ENCODE data around the gene NPR2.
A peak's percentile ranks its signal among the peaks of the same experiment; 100 is the strongest.

Gene NPR2

DNA sequence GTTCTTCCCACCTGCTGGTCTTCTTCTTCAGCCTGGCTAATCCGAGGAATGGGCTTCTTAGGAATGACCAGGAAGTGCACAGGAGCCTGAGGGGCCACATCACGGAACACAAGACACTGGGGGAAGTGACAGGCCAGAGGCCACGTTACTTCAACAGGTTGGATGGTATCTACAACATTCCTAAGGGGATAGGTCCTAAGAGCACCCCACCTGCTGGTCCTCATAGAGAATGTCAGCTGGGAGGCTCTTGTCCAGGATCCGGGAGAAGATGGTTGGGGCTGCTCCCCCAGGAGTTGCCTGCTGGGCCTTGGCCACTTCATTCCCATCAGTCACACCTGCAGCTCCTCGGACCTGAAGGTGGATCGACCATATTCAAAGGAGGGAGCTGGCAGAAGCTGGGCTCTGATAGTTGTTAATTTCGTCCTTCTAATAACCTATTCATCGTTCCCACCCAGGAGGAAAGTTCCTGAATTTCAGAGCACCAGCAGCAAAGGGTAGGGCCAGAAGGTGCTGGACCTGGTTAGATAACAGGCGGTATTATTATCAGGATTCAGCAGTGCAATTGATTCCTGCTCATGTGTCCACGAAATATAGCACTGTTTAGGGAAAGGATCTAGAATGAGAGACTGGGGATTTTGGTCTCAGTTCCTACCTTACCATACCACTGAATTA, 22.2 kb downstream of the NPR2 start:
- Histone ChIP-seq H3K27ac (ENCODE audit: low read depth, low read length) (peak overlapping the region; percentile 95), H3K9ac (ENCODE audit: low read length) (no peak overlapping the region), H3K4me1 (ENCODE audit: control insufficient read depth, insufficient read depth, low read length) (peaks cover 16% of the 10 kb centered on the region), H3K4me3 (ENCODE audit: low read length) (peak overlapping the region; percentile 2), H3K27me3 (ENCODE audit: control insufficient read depth, insufficient read depth, low read length) (no peaks in the 10 kb centered on the region), H3K36me3 (ENCODE audit: control insufficient read depth, insufficient read depth, low read length) (peaks cover 6% of the 10 kb centered on the region)

GRCh38 chr9:35814106-35814840, 22.9 kb downstream of the NPR2 start:
- Histone ChIP-seq H3K4me3 (ENCODE audit: low read length) (peak overlapping the region; percentile 89), H3K9ac (ENCODE audit: low read length) (peak overlapping the region; percentile 91), H3K4me1 (ENCODE audit: control insufficient read depth, insufficient read depth, low read length) (peaks cover 16% of the 10 kb centered on the region), H3K27me3 (ENCODE audit: control insufficient read depth, insufficient read depth, low read length) (no peaks in the 10 kb centered on the region), H3K27ac (ENCODE audit: low read depth, low read length) (peak overlapping the region; percentile 95), H3K36me3 (ENCODE audit: control insufficient read depth, insufficient read depth, low read length) (peaks cover 3% of the 10 kb centered on the region)

DNA sequence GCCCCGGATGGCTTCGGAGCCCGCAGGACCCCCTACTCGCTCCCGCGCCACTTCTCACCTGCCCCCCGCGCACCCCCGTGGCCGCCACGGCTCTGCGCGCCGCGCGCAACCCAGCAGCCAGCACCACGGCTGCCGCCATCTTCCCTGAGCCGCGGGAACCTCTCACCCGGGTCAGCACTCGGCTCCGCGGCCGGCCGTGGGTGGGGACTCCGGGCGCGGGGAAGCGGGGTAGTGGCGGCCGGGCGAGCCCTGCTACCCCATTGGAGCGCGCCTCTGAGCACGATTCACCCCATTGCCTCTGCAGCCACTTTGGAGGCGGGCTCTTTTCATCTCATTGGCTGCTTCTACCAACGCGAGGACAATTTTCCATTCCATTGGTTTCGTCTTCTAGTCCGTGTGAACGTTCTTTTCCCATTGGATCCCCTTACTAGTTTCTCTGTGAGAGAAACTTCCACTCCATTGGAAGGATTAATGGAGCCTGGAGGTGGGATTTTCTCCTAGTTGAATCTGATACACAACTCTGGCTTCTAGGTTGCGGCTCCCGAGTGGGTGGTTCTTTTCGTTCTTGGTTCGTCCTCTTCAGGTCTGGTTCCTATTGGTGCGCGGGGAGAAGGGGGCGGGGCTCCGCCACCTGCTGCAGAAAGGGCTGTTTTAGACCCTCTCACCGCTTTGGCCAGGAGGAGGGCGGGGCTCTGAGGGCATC, 23.6 kb downstream of the NPR2 start, which contains the start of gene HINT2:
Gene HINT2 (minus strand): TSS at position 202 of the 703 bp plus-strand sequence. CDS start 63 bp downstream, at position 139.
- Histone ChIP-seq H3K9ac (ENCODE audit: low read length) (peak within 1 kb of the TSS; percentile 91), H3K27me3 (ENCODE audit: control insufficient read depth, insufficient read depth, low read length) (no peaks in the 10 kb centered on the region), H3K4me3 (ENCODE audit: low read length) (peak within 1 kb of the TSS; percentile 89), H3K4me1 (ENCODE audit: control insufficient read depth, insufficient read depth, low read length) (peaks cover 16% of the 10 kb centered on the region), H3K27ac (ENCODE audit: low read depth, low read length) (peak within 1 kb of the TSS; percentile 95), H3K36me3 (ENCODE audit: control insufficient read depth, insufficient read depth, low read length) (no peaks in the 10 kb centered on the region)

- Histone ChIP-seq H3K27me3 (ENCODE audit: control insufficient read depth, insufficient read depth, low read length) (no peaks in the 10 kb centered on the region), H3K4me1 (ENCODE audit: control insufficient read depth, insufficient read depth, low read length) (peaks cover 14% of the 10 kb centered on the region), H3K4me3 (ENCODE audit: low read length) (no peak overlapping the region), H3K9ac (ENCODE audit: low read length) (no peak overlapping the region), H3K27ac (ENCODE audit: low read depth, low read length) (no peak overlapping the region), H3K36me3 (ENCODE audit: control insufficient read depth, insufficient read depth, low read length) (no peaks in the 10 kb centered on the region)
Measured at GRCh38 chr9:35816708-35817107, 25.3 kb downstream of the NPR2 start.

DNA sequence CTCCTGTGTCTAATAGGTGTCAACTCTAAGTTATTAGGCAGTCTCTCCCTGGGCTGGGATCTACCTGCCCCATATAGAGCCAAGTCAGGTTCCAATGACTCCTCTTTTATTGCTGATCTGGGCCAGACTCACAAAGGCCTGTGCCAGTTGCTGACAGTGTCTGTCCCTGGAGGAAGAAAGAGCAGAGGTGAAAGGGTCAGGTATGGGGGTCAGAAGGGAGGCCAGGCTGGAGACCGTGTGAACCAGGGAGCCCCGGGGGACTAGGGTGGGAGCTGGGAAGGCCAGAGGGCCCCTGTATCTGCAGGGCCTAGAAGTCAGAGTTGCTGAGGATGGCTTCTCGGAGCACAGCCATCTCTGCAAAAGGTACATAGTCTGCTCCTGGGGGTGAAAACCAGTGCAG, 26.9 kb downstream of the NPR2 start:
- H3K27me3 ChIP-seq (ENCODE audit: control insufficient read depth, insufficient read depth, low read length) = no peaks in the 10 kb centered on the region
- H3K9ac ChIP-seq (ENCODE audit: low read length) = no peak overlapping the region

DNA sequence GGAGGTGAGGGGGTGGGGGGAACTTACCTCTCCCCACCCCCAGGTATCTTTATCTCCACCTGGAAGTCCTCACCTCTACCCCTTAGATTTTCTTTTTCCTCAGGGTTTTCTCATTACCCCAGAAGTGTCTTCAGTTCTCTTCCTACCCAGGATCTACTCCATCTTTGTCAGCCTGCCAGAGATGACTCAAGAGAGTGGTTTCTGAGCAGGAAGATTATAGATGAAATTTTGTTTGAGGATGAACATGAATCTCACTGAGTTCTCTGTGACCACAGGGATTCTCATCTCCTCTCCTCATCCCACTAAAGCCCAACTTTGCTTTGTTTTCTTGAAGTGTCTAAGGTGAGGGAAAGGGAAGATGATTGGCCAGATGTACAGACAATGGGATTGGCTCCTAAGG, 28.7 kb downstream of the NPR2 start:
- no peaks in the 10 kb centered on the region for H3K27me3 ChIP-seq (ENCODE audit: control insufficient read depth, insufficient read depth, low read length)
- H3K36me3 ChIP-seq (ENCODE audit: control insufficient read depth, insufficient read depth, low read length) = no peaks in the 10 kb centered on the region
- H3K27ac ChIP-seq (ENCODE audit: low read depth, low read length) = no peak overlapping the region
- no peaks in the 10 kb centered on the region for H3K4me1 ChIP-seq (ENCODE audit: control insufficient read depth, insufficient read depth, low read length)
- no peak overlapping the region for H3K9ac ChIP-seq (ENCODE audit: low read length)
- no peak overlapping the region for H3K4me3 ChIP-seq (ENCODE audit: low read length)

More for the DNA sequence above, 26.9 kb downstream of the NPR2 start:
- no peak overlapping the region for H3K4me3 ChIP-seq (ENCODE audit: low read length)
- no peaks in the 10 kb centered on the region for H3K36me3 ChIP-seq (ENCODE audit: control insufficient read depth, insufficient read depth, low read length)
- H3K27ac ChIP-seq (ENCODE audit: low read depth, low read length) = no peak overlapping the region
- peaks cover 10% of the 10 kb centered on the region for H3K4me1 ChIP-seq (ENCODE audit: control insufficient read depth, insufficient read depth, low read length)

DNA sequence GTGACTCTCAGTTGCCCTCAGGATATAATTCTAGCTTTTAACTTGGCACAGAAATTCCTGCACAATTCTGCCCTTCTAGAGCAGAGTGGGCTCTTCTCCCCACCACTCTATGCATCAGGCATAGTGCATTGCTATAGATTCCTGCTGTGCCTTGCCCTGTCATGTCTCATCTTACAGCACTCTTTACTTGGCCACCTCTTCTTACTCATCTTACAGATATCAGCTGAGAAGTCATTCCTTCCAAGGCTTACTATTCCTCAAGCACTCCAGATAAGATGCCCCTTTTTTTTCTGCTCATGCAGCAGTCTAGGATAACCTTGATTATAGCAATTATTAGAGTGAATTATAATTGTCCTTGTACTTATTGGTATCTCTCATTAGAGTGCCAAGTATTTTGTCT, 31.5 kb downstream of the NPR2 start:
- Histone ChIP-seq H3K4me3 (ENCODE audit: low read length) (no peak overlapping the region), H3K27ac (ENCODE audit: low read depth, low read length) (no peak overlapping the region), H3K36me3 (ENCODE audit: control insufficient read depth, insufficient read depth, low read length) (no peaks in the 10 kb centered on the region), H3K4me1 (ENCODE audit: control insufficient read depth, insufficient read depth, low read length) (no peaks in the 10 kb centered on the region), H3K9ac (ENCODE audit: low read length) (no peak overlapping the region), H3K27me3 (ENCODE audit: control insufficient read depth, insufficient read depth, low read length) (no peaks in the 10 kb centered on the region)

DNA sequence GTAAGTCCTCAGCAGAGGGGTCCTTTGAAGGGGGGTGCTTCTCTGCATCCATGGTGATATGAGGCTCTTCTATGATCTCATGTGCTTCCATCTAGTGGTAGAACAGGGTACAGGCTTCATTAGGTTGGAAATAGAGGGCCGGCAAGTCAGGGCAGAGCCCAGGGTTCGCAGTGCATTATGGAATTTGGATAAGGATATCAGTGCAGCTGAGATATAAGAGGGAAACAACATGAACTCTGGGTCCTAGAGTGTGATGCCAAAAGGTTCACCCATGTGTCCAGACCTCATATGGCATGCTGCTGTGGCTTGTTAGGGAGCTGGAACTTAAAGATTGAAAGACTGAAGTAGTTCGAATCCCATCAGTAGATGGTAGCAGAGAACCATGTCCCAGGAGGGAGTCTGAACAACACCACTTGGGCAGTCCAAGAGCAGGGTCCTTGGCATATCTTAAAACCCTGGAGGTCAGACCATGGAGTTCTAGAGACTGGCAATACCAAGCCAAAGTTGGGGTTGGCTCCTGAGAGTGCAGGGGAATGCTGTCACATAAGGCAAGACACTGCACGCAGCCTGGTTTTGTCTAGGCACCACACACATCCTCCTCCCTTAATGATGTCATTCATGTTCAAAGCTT, 34.8 kb downstream of the NPR2 start:
- no peaks in the 10 kb centered on the region for H3K27me3 ChIP-seq (ENCODE audit: control insufficient read depth, insufficient read depth, low read length)
- H3K4me3 ChIP-seq (ENCODE audit: low read length) = no peak overlapping the region
- no peak overlapping the region for H3K27ac ChIP-seq (ENCODE audit: low read depth, low read length)
- H3K36me3 ChIP-seq (ENCODE audit: control insufficient read depth, insufficient read depth, low read length) = no peaks in the 10 kb centered on the region
- peaks cover 11% of the 10 kb centered on the region for H3K4me1 ChIP-seq (ENCODE audit: control insufficient read depth, insufficient read depth, low read length)
- no peak overlapping the region for H3K9ac ChIP-seq (ENCODE audit: low read length)

GRCh38 chr9:35827486-35827885, 36.1 kb downstream of the NPR2 start:
- Histone ChIP-seq H3K27me3 (ENCODE audit: control insufficient read depth, insufficient read depth, low read length) (no peaks in the 10 kb centered on the region), H3K4me1 (ENCODE audit: control insufficient read depth, insufficient read depth, low read length) (peaks cover 11% of the 10 kb centered on the region), H3K4me3 (ENCODE audit: low read length) (no peak overlapping the region), H3K9ac (ENCODE audit: low read length) (no peak overlapping the region), H3K27ac (ENCODE audit: low read depth, low read length) (no peak overlapping the region), H3K36me3 (ENCODE audit: control insufficient read depth, insufficient read depth, low read length) (no peaks in the 10 kb centered on the region)

DNA sequence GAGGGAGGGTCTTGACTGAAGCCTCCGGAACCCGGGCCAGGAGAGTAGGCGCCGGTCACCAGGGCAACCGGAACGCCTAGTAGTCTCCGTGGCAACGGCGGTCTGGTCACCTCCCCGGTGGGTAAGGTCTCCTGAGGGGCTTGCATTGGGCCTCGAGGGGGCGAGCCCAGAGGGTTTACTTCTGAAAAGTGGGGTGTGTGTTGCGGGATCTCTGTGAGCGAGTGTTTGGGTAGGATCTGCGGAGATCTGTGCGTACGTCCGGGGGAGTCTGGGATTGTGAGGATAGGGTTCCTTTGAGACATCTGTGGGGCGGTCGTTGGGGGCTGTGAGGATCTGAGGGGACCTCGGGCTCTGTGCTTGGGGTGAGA, 37.3 kb downstream of the NPR2 start, which contains the start of gene FAM221B:
Gene FAM221B (minus strand): TSS at position 17 of the 368 bp plus-strand sequence. CDS start 2,571 bp downstream, outside the sequence.
- Histone ChIP-seq H3K27ac (ENCODE audit: low read depth, low read length) (peak within 1 kb of the TSS; percentile 89), H3K9ac (ENCODE audit: low read length) (peak within 1 kb of the TSS; percentile 85), H3K27me3 (ENCODE audit: control insufficient read depth, insufficient read depth, low read length) (no peaks in the 10 kb centered on the region), H3K4me3 (ENCODE audit: low read length) (peak within 1 kb of the TSS; percentile 86), H3K4me1 (ENCODE audit: control insufficient read depth, insufficient read depth, low read length) (peaks cover 11% of the 10 kb centered on the region), H3K36me3 (ENCODE audit: control insufficient read depth, insufficient read depth, low read length) (no peaks in the 10 kb centered on the region)

- Histone ChIP-seq H3K27me3 (ENCODE audit: control insufficient read depth, insufficient read depth, low read length) (no peaks in the 10 kb centered on the region), H3K4me1 (ENCODE audit: control insufficient read depth, insufficient read depth, low read length) (peaks cover 11% of the 10 kb centered on the region), H3K36me3 (ENCODE audit: control insufficient read depth, insufficient read depth, low read length) (no peaks in the 10 kb centered on the region), H3K9ac (ENCODE audit: low read length) (peak within 1 kb of the TSS; percentile 85), H3K4me3 (ENCODE audit: low read length) (peak within 1 kb of the TSS; percentile 86), H3K27ac (ENCODE audit: low read depth, low read length) (peak within 1 kb of the TSS; percentile 89)
Measured at GRCh38 chr9:35829084-35829763, 37.8 kb downstream of the NPR2 start, which contains the start of gene TMEM8B. TMEM8B (plus strand) TSS chr9:35829228; CDS start chr9:35829448, 220 bp downstream.
